NCI-H82 treated with DMSO at 0.1 percent for 48 hours (cell line): ENCODE data around the gene RPH3AL.

ENCODE experiments used
- DNase-seq: peaks from one replicate; lab custom pipeline; 2025; ENCODE audit not compliant: unreplicated experiment; lab: John Stamatoyannopoulos, UW

Gene RPH3AL

GRCh38 chr17:266219-266618, 86.4 kb downstream of the RPH3AL start:
- DNase-seq, result no peak

- DNase-seq, result no peak
These were observed 86.9 kb downstream of the RPH3AL start for GRCh38 chr17:265718-266117.

- no peak for DNase-seq
These were observed 88.8 kb downstream of the RPH3AL start for GRCh38 chr17:263773-264172.

GRCh38 chr17:263271-263670, 89.3 kb downstream of the RPH3AL start:
- no peak for DNase-seq

- DNase-seq, result no peak
These were observed 91.0 kb downstream of the RPH3AL start for GRCh38 chr17:261635-262034.

GRCh38 chr17:260944-261343, 91.7 kb downstream of the RPH3AL start:
- DNase-seq, result no peak

GRCh38 chr17:260031-260791, 92.4 kb downstream of the RPH3AL start:
- no peak for DNase-seq

- DNase-seq, result no peak
These were observed 93.1 kb downstream of the RPH3AL start for GRCh38 chr17:259341-259976.

- DNase-seq, result no peak
These were observed 93.7 kb downstream of the RPH3AL start for GRCh38 chr17:258906-259305.

- DNase-seq, result no peak
These were observed 94.4 kb downstream of the RPH3AL start for GRCh38 chr17:258045-258734.

GRCh38 chr17:253091-253846, 99.3 kb downstream of the RPH3AL start:
- DNase-seq, result no peak

GRCh38 chr17:252456-252855, 100.2 kb downstream of the RPH3AL start:
- DNase-seq, result no peak

GRCh38 chr17:251531-251930, 101.1 kb downstream of the RPH3AL start:
- no peak for DNase-seq

- no peak for DNase-seq
These were observed 101.9 kb downstream of the RPH3AL start for GRCh38 chr17:250487-251300.

- DNase-seq, result no peak
These were observed 103.2 kb downstream of the RPH3AL start for GRCh38 chr17:249236-249993.

GRCh38 chr17:248337-249235, 104.0 kb downstream of the RPH3AL start:
- no peak for DNase-seq

GRCh38 chr17:247767-248166, 104.8 kb downstream of the RPH3AL start:
- DNase-seq, result no peak

- DNase-seq, result no peak
These were observed 105.7 kb downstream of the RPH3AL start for GRCh38 chr17:246851-247421.

- DNase-seq, result no peak
These were observed 106.4 kb downstream of the RPH3AL start for GRCh38 chr17:246226-246625.
